Measurements from ENCODE around the gene NRAP.
"Not testable (repeated sequence)": the region's sequence is repeated elsewhere in the genome, so short reads cannot be mapped to it uniquely, and the experiment has no call there.

NRAP gene

GRCh38 chr10:113680190-113681111 lies 16.6 kb upstream of the NRAP start:
- peak; percentile 67 for DNase-seq

- DNase-seq = peak; percentile 81
Observed at GRCh38 chr10:113679463-113680189, 15.8 kb upstream of the NRAP start, which contains the start of gene CASP7. TSS of gene CASP7 (plus strand) at chr10:113679912. CDS start at chr10:113697494, 17,582 bp downstream.

GRCh38 chr10:113666682-113667252 lies 2.9 kb upstream of the NRAP start:
- no peak for DNase-seq

- no peak for DNase-seq
Observed at GRCh38 chr10:113665806-113666354, 2.0 kb upstream of the NRAP start.

GRCh38 chr10:113665352-113665751 lies 1.5 kb upstream of the NRAP start:
- DNase-seq = no peak

GRCh38 chr10:113663142-113663541 lies 699 bp downstream of the NRAP start:
- DNase-seq = no peak

GRCh38 chr10:113661332-113661731 lies 2.5 kb downstream of the NRAP start:
- no peak for DNase-seq

GRCh38 chr10:113657544-113657943 lies 6.3 kb downstream of the NRAP start:
- no peak for DNase-seq

GRCh38 chr10:113656896-113657295 lies 6.9 kb downstream of the NRAP start:
- DNase-seq = no peak

GRCh38 chr10:113652456-113652855 lies 11.4 kb downstream of the NRAP start:
- DNase-seq = not testable (repeated sequence)

- DNase-seq = no peak
Observed at GRCh38 chr10:113651898-113652297, 11.9 kb downstream of the NRAP start.

GRCh38 chr10:113651021-113651420 lies 12.8 kb downstream of the NRAP start:
- no peak for DNase-seq

GRCh38 chr10:113650172-113650571 lies 13.7 kb downstream of the NRAP start:
- DNase-seq = no peak

- no peak for DNase-seq
Observed at GRCh38 chr10:113648478-113648877, 15.4 kb downstream of the NRAP start.

GRCh38 chr10:113647812-113648211 lies 16.0 kb downstream of the NRAP start:
- no peak for DNase-seq

- no peak for DNase-seq
Observed at GRCh38 chr10:113646336-113647201, 17.3 kb downstream of the NRAP start.

- no peak for DNase-seq
Observed at GRCh38 chr10:113644185-113645120, 19.4 kb downstream of the NRAP start.

GRCh38 chr10:113643183-113643582 lies 20.7 kb downstream of the NRAP start:
- DNase-seq = no peak

- DNase-seq = no peak
Observed at GRCh38 chr10:113641702-113642101, 22.1 kb downstream of the NRAP start.

GRCh38 chr10:113639966-113640365 lies 23.9 kb downstream of the NRAP start:
- DNase-seq = no peak
